Spinal cord (tissue), 10 donors: ENCODE results near the gene KCNK10. TPM values are rescaled to one million over a fixed set of nuclear protein-coding genes. Genes with fewer than 3 reads are reported as not detected.

Source experiments
- DNase-seq, 6 donors: peaks; one replicate each; pipeline versions ENCODE4 v3.0.0 to v3.0.0-alpha.2; 2013 to 2015; ENCODE audit warnings: low spot score in 6 of 6, low read depth in 4 of 6
- H3K27ac ChIP-seq: one replicate; pipeline ENCODE4 v1.5.1; 2013; ENCODE audit warnings: low read depth, low read length, control low read depth
- H3K27me3 ChIP-seq: one replicate; pipeline ENCODE4 v1.6.1; 2013; ENCODE audit warnings: low read length; ENCODE audit not compliant: control insufficient read depth, insufficient read depth
- H3K36me3 ChIP-seq: one replicate; pipeline ENCODE4 v1.6.1; 2013; ENCODE audit warnings: low read length; ENCODE audit not compliant: control insufficient read depth, insufficient read depth
- H3K4me1 ChIP-seq: one replicate; pipeline ENCODE4 v1.6.1; 2013; ENCODE audit warnings: low read length; ENCODE audit not compliant: control insufficient read depth, insufficient read depth
- H3K4me3 ChIP-seq: one replicate; pipeline ENCODE4 v1.5.1; 2013; ENCODE audit warnings: low read depth, low read length, control low read depth
- H3K9me3 ChIP-seq: one replicate; pipeline ENCODE4 v1.6.1; 2013; ENCODE audit warnings: low read length; ENCODE audit not compliant: control insufficient read depth, insufficient read depth
- WGBS: methylation state at CpG from one replicate; pipeline ENCODE4 v1.1.5; 2013; ENCODE audit warnings: missing lambda C conversion rate; ENCODE audit not compliant: insufficient coverage; 5-methylcytosine and 5-hydroxymethylcytosine counted together
- long read RNA-seq, 4 donors: transcript quantifications; one replicate each; lab custom pipeline, GENCODE V29; 2026
- polyA plus RNA-seq, 2 donors: library from polyadenylated mRNA; unstranded; fragments of 120-200 nt; gene quantifications; one replicate each; pipeline ENCODE4 v1.2.1, GENCODE V29; 2013; ENCODE audit not compliant: insufficient read length in 2 of 2
- total RNA-seq, 2 donors: library from RNA; depleted of rRNA in 1 of 2; stranded (reverse); fragments of 120-200 nt in 1 of 2; fragments of >200 nt in 1 of 2; gene quantifications; one replicate each; pipeline versions ENCODE4 v1.2.3 to v1.2.4, GENCODE V29; 2013 to 2014
- donor health status: healthy.

The KCNK10 gene, protein sequence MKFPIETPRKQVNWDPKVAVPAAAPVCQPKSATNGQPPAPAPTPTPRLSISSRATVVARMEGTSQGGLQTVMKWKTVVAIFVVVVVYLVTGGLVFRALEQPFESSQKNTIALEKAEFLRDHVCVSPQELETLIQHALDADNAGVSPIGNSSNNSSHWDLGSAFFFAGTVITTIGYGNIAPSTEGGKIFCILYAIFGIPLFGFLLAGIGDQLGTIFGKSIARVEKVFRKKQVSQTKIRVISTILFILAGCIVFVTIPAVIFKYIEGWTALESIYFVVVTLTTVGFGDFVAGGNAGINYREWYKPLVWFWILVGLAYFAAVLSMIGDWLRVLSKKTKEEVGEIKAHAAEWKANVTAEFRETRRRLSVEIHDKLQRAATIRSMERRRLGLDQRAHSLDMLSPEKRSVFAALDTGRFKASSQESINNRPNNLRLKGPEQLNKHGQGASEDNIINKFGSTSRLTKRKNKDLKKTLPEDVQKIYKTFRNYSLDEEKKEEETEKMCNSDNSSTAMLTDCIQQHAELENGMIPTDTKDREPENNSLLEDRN
- total RNA-seq: 10 to 100 TPM in 1 of 2 donors, 1 to 10 TPM in 1; 6.2 to 11.5 TPM
- polyA plus RNA-seq: 10 to 100 TPM; 12.3 to 15.3 TPM
- long read RNA-seq, donor 1, full-length matches to known transcripts: 5 of 5 reads
- long read RNA-seq, donor 1, partial matches to known transcripts: 0 of 5 reads
- long read RNA-seq, donor 1, other reads (novel, unspliced or antisense): 0 of 5 reads
- long read RNA-seq, donor 2: 0 reads
- long read RNA-seq, donor 3, partial matches to known transcripts: 0 of 1 reads
- long read RNA-seq, donor 3, other reads (novel, unspliced or antisense): 0 of 1 reads
- long read RNA-seq, donor 4: 0 reads

GRCh38 chr14:88323086-88323522 is at the start of gene KCNK10:
TSS of gene KCNK10 (minus strand) at chr14:88323269. CDS start at chr14:88322798, 471 bp downstream.
- WGBS: 0% methylated on average over 52 of the region's 52 CpGs
- peak within 1 kb of the TSS; percentile 68 for H3K4me3 ChIP-seq
- no peaks in the 10 kb centered on the region for H3K36me3 ChIP-seq
- H3K4me1 ChIP-seq: peaks cover 27% of the 10 kb centered on the region
- H3K9me3 ChIP-seq: no peaks in the 10 kb centered on the region
- peak within 1 kb of the TSS; percentile 82 for H3K27ac ChIP-seq
- peak in 3 of 6 donors; percentile 58 to 95 (median 92) for DNase-seq
- H3K27me3 ChIP-seq: peaks cover 27% of the 10 kb centered on the region

DNA sequence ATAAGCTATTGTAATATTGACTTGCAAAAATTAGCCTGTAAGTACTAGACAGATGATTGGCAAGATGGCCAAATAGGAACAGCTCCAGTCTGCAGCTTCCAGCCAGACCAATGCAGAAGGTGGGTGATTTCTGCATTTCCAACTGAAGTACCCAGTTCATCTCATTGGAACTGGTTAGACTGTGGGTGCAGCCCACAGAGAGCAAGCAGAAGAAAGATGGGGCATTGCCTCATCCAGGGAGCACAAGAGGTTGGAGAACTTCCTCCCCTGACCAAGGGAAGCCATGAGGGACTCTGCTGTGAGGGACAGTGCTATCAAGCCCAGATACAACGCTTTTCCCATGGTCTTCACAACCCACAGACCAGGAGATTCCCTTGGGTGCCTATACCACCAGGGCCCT is 46.4 kb upstream of the KCNK10 start:
- no peaks in the 10 kb centered on the region for H3K36me3 ChIP-seq
- H3K9me3 ChIP-seq: no peaks in the 10 kb centered on the region
- WGBS: 80% methylated on average over 1 of the region's 1 CpG
- no peaks in the 10 kb centered on the region for H3K4me1 ChIP-seq
- H3K4me3 ChIP-seq: no peak overlapping the region
- no peaks in the 10 kb centered on the region for H3K27me3 ChIP-seq
- DNase-seq: no peak
- no peak overlapping the region for H3K27ac ChIP-seq

DNA sequence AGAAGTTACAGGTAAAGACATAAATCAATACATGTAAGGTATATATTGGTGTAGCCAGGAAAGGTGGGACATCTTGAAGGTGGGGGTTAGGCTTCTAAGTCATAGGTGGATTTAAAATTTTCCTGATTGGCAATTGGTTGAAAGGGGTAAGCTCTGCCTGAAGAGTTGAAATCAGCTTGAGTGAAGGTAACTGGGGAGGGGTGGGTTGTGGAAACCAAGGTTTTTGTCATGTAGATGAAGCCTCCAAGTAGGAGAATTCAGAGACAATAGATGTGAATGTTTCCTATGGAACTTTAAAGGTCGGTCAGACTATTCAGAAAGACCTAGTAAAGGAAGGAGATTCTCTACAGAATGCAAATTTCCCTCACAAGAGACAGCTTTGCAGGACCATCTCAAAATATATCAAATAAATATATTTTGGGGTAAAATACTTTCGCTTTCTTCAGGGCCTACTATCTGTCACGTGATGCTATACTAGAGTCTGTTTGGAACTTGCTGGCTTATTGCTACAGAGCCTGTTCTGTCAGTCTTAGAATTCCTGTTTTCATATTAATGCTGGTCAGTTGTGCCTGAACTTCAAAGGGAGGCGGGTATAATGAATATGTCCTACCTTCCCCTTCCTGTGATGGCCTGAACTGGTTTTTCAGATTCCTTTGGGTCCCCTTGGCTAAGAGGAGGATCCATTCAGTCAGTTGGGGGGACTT is 41.8 kb upstream of the KCNK10 start:
- no peak for DNase-seq
- H3K4me3 ChIP-seq: no peak overlapping the region
- H3K27ac ChIP-seq: no peak overlapping the region
- H3K36me3 ChIP-seq: no peaks in the 10 kb centered on the region
- WGBS: 100% methylated on average over 1 of the region's 4 CpGs
- H3K9me3 ChIP-seq: no peaks in the 10 kb centered on the region
- H3K27me3 ChIP-seq: no peaks in the 10 kb centered on the region
- no peaks in the 10 kb centered on the region for H3K4me1 ChIP-seq

GRCh38 chr14:88363644-88364043 is 40.6 kb upstream of the KCNK10 start:
- 12% methylated on average over 4 of the region's 4 CpGs for WGBS
- Histone ChIP-seq H3K4me3 (no peak overlapping the region), H3K27ac (no peak overlapping the region), H3K4me1 (no peaks in the 10 kb centered on the region), H3K9me3 (no peaks in the 10 kb centered on the region), H3K27me3 (no peaks in the 10 kb centered on the region), H3K36me3 (no peaks in the 10 kb centered on the region)
- peak in 2 of 6 donors; percentile 7 to 77 for DNase-seq

GRCh38 chr14:88359500-88359899 is 36.4 kb upstream of the KCNK10 start:
- no peak overlapping the region for H3K27ac ChIP-seq
- no peaks in the 10 kb centered on the region for H3K4me1 ChIP-seq
- peak in 1 of 6 donors; percentile 17 for DNase-seq
- no peak overlapping the region for H3K4me3 ChIP-seq
- no CpG with 5 or more reads among the region's 2 CpGs for WGBS
- H3K9me3 ChIP-seq: no peaks in the 10 kb centered on the region
- no peaks in the 10 kb centered on the region for H3K27me3 ChIP-seq
- H3K36me3 ChIP-seq: no peaks in the 10 kb centered on the region

DNA sequence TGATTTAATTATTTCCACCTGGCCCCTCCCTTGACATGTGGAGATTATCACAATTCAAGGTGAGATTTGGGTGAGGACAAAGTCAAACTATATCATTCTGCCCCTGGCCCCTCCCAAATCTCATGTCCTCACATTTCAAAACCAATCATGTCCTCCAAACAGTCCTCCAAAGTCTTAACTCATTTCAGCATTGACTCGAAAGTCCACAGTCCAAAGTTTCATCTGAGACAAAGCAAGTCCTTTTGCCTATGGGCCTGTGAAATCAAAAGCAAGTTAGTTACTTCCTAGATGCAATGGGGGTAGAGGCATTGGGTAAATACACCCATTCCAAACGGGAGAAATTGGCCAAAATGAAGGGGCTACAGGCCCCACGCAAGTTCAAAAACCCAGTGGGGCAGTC is 31.3 kb upstream of the KCNK10 start:
- no peaks in the 10 kb centered on the region for H3K9me3 ChIP-seq
- WGBS: no CpG with 5 or more reads among the region's 3 CpGs
- H3K36me3 ChIP-seq: no peaks in the 10 kb centered on the region
- no peak for DNase-seq
- H3K27me3 ChIP-seq: no peaks in the 10 kb centered on the region
- H3K4me3 ChIP-seq: no peak overlapping the region
- no peaks in the 10 kb centered on the region for H3K4me1 ChIP-seq
- no peak overlapping the region for H3K27ac ChIP-seq

DNA sequence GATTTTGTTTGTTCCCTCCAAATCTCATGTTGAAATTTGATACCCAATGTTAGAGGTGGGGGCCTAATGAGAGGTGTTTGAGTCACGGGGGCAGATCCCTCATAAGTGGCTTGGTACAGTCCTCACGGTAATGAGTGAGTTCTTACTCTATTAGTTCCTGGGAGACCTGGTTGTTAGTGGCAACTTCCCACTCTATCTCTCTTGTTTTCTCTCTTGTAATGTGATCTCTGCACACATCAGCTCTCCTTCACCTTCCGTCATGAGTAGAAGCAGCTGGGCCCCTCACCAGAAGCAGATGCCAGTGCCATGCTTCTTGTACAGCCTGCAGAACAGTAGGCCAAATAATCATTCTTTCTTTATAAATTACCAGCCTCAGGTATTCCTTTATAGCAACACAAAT is 29.6 kb upstream of the KCNK10 start:
- Histone ChIP-seq H3K4me1 (no peaks in the 10 kb centered on the region), H3K27me3 (no peaks in the 10 kb centered on the region), H3K9me3 (no peaks in the 10 kb centered on the region), H3K36me3 (no peaks in the 10 kb centered on the region), H3K27ac (no peak overlapping the region), H3K4me3 (no peak overlapping the region)
- DNase-seq: no peak
- 41% methylated on average over 2 of the region's 3 CpGs for WGBS

DNA sequence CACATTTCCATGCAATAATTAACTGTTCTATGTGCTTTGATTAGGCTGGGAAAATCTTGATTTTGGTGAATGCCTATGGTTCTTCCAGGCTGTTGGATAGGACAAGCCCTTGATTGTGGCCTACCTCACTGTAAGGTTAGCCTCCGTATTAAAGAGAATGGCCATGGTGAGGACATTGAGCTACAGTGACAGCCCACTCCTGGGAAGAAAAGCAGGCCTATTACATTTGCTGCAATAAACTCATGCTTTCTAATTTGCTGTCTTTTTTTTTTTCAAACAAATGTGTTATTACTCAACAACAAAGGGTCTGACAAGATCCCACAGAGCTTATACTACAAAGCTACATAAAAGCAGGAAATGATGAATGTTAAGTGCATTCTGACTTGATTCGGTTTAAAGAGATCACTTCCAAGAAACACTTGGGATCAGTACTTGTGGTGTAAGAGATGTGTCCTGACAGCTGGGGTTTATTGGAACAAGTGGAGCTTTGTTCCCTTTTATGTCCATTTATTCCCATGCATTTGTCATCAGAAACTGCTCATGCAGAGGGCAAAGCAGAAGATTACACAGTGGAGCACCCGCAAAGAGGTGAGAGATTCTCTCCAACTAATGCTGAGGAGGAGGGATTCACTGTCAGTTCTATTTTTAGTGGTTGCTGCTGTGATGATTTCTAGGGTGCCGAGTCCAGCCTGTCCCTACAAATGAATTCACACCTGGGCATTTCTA is 29.1 kb upstream of the KCNK10 start:
- WGBS: 63% methylated on average over 1 of the region's 4 CpGs
- Histone ChIP-seq H3K27ac (no peak overlapping the region), H3K36me3 (no peaks in the 10 kb centered on the region), H3K4me3 (no peak overlapping the region), H3K4me1 (no peaks in the 10 kb centered on the region), H3K9me3 (no peaks in the 10 kb centered on the region), H3K27me3 (no peaks in the 10 kb centered on the region)
- DNase-seq: peak in 2 of 6 donors; percentile 37 to 38

DNA sequence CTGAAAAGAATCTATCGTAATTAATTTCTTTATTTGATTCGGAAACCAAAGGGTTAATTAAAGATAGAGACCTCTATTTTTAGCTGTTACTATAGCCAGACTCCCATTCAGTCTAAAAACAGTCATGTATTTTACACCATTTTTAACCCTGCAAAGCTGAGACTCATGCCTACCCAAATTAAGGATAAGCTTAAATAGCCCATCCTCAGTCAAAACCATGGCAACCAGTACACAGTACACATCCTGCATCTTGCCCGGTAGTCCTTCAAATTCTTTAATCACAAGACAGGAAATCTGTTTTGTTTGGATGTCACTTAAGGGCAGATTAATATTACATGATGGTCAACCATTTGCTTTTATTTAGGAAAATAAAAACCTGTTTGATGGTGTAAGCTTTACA is 25.5 kb upstream of the KCNK10 start:
- no peaks in the 10 kb centered on the region for H3K27me3 ChIP-seq
- H3K36me3 ChIP-seq: no peaks in the 10 kb centered on the region
- H3K4me3 ChIP-seq: no peak overlapping the region
- H3K9me3 ChIP-seq: no peaks in the 10 kb centered on the region
- no CpG with 5 or more reads among the region's 3 CpGs for WGBS
- DNase-seq: peak in 2 of 6 donors; percentile 34 to 53
- no peak overlapping the region for H3K27ac ChIP-seq
- H3K4me1 ChIP-seq: no peaks in the 10 kb centered on the region
